HL-60 (cell line): ENCODE data around the gene LAS1L.

Experiments used
- DNase-seq, 2 experiments: peaks; one replicate each; pipeline ENCODE4 v3.0.0-alpha.2; 2010 to 2020; ENCODE audit warnings: low read depth in 1 of 2, low spot score in 1 of 2
- H3K27ac ChIP-seq: fragments of 250-450 bp; sonication (Bioruptor Pico); replicated peaks from 2 replicates; pipeline ENCODE4 v1.5.1; 2020; ENCODE audit warnings: mild to moderate bottlenecking, moderate library complexity
- H3K27me3 ChIP-seq: fragments of 250-450 bp; sonication (Bioruptor Pico); 2 replicates; pipeline ENCODE4 v1.5.1; 2021; ENCODE audit warnings: mild to moderate bottlenecking, moderate library complexity; ENCODE audit not compliant: insufficient read depth, poor library complexity, severe bottlenecking
- H3K4me3 ChIP-seq: replicated peaks from 2 replicates; pipeline ENCODE4 v1.5.1; 2011; ENCODE audit warnings: mild to moderate bottlenecking, control low read depth, low read length; ENCODE audit not compliant: insufficient read depth
- GABPA ChIP-seq: IDR thresholded peaks from 2 replicates; pipeline ENCODE4 v1.6.1; 2012; ENCODE audit warnings: low read depth
- POLR2AphosphoS5 ChIP-seq: IDR thresholded peaks from 2 replicates; pipeline ENCODE4 v1.6.1; 2012; ENCODE audit warnings: low read depth
- SPI1 ChIP-seq: IDR thresholded peaks from 2 replicates; pipeline ENCODE4 v1.6.1; 2012; ENCODE audit warnings: low read depth, mild to moderate bottlenecking, borderline replicate concordance
- TF ChIP-seq, protein P1 (sequence below): IDR thresholded peaks from 2 replicates; pipeline ENCODE4 v1.6.1; 2012; ENCODE audit warnings: low read depth; ENCODE audit not compliant: insufficient replicate concordance
- TF ChIP-seq, protein P2 (sequence below): IDR thresholded peaks from one replicate; pipeline ENCODE4 v1.5.1; 2011; ENCODE audit warnings: low read length, control low read depth, inconsistent platforms; ENCODE audit not compliant: insufficient read depth

LAS1L gene

DNA sequence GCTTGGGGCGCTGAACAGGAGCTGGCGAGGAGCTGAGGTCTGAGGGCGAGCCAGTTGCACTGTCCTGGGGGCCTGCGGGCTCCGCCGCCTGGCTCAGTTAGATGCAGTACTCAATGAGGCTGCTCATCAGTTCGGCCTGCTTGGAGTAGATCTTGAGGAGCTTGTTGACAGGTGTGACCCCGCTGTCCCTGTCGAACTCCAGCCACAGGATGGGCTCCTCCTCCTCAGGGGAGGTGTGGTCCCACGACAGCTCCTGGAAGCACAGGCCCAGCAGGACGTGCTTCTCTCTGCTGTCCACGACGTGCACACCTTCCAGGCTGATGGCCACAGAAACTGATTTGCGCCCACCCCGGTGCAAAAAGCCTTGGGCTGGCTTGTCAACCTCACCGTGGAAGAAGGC is 16.5 kb upstream of the LAS1L start:
- Histone ChIP-seq H3K27ac (no peak overlapping the region), H3K4me3 (no peak overlapping the region), H3K27me3 (no peaks in the 10 kb centered on the region)
- DNase-seq, result no peak
- TF ChIP-seq, protein P1, sequence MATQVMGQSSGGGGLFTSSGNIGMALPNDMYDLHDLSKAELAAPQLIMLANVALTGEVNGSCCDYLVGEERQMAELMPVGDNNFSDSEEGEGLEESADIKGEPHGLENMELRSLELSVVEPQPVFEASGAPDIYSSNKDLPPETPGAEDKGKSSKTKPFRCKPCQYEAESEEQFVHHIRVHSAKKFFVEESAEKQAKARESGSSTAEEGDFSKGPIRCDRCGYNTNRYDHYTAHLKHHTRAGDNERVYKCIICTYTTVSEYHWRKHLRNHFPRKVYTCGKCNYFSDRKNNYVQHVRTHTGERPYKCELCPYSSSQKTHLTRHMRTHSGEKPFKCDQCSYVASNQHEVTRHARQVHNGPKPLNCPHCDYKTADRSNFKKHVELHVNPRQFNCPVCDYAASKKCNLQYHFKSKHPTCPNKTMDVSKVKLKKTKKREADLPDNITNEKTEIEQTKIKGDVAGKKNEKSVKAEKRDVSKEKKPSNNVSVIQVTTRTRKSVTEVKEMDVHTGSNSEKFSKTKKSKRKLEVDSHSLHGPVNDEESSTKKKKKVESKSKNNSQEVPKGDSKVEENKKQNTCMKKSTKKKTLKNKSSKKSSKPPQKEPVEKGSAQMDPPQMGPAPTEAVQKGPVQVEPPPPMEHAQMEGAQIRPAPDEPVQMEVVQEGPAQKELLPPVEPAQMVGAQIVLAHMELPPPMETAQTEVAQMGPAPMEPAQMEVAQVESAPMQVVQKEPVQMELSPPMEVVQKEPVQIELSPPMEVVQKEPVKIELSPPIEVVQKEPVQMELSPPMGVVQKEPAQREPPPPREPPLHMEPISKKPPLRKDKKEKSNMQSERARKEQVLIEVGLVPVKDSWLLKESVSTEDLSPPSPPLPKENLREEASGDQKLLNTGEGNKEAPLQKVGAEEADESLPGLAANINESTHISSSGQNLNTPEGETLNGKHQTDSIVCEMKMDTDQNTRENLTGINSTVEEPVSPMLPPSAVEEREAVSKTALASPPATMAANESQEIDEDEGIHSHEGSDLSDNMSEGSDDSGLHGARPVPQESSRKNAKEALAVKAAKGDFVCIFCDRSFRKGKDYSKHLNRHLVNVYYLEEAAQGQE, result no peak
- TF ChIP-seq SPI1, result no peak
- TF ChIP-seq, protein P2, sequence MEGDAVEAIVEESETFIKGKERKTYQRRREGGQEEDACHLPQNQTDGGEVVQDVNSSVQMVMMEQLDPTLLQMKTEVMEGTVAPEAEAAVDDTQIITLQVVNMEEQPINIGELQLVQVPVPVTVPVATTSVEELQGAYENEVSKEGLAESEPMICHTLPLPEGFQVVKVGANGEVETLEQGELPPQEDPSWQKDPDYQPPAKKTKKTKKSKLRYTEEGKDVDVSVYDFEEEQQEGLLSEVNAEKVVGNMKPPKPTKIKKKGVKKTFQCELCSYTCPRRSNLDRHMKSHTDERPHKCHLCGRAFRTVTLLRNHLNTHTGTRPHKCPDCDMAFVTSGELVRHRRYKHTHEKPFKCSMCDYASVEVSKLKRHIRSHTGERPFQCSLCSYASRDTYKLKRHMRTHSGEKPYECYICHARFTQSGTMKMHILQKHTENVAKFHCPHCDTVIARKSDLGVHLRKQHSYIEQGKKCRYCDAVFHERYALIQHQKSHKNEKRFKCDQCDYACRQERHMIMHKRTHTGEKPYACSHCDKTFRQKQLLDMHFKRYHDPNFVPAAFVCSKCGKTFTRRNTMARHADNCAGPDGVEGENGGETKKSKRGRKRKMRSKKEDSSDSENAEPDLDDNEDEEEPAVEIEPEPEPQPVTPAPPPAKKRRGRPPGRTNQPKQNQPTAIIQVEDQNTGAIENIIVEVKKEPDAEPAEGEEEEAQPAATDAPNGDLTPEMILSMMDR, result no peak
- no peak for TF ChIP-seq POLR2AphosphoS5
- TF ChIP-seq GABPA, result no peak

DNA sequence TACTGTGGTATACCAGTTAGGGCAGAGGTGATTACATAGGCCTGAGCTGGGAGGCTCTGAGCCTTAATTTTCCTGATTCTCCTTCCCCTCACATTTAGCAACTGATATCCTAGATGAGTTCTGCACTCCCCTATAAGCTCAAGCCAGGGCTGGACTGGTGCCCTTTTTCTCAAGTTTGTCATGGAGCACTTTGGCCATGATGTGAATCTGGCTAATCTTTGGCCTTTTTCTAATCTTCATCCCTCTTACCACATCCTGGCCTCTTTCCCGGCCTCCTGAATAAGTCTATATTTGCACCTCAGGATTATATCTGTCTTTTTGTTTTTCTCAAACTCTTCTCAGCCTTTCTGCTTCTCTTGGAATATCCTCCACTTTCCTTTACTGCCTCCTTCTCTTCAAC is 10.9 kb upstream of the LAS1L start:
- Histone ChIP-seq H3K27me3 (no peaks in the 10 kb centered on the region), H3K4me3 (no peak overlapping the region), H3K27ac (no peak overlapping the region)
- TF ChIP-seq, protein P1, result no peak
- TF ChIP-seq SPI1 (no peak), GABPA (no peak), POLR2AphosphoS5 (no peak)
- TF ChIP-seq, protein P2, result no peak
- DNase-seq, result no peak

DNA sequence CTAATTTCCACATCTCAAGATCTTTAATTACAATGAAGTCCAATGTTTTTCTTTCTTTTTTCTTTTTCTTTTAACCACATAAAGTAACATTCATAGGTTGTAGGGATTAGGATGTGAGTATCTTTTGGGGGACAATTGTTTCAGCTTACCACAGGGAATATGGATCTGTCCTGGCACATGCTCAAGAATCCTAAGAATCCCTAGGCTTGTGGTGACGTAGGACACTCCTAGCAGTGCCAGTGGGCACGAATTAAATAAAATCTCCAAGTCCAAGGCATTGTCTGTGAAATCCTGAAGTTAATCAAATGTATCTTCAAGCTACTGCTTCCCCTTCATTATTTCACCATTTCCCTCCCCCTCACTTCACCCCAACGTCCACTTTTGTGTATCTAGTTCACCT is 2.6 kb upstream of the LAS1L start:
- TF ChIP-seq, protein P1, result no peak
- TF ChIP-seq GABPA (no peak), POLR2AphosphoS5 (no peak)
- TF ChIP-seq, protein P2, result no peak
- no peak overlapping the region for H3K4me3 ChIP-seq
- no peak overlapping the region for H3K27ac ChIP-seq
- DNase-seq, result no peak
- H3K27me3 ChIP-seq, result no peaks in the 10 kb centered on the region
